CD8-positive, alpha-beta memory T cell (primary cell): ENCODE data around the gene AKAP13. TPM values are rescaled to one million over a fixed set of nuclear protein-coding genes. Genes with fewer than 3 reads are reported as not detected.

ENCODE experiments used
- CTCF ChIA-PET: fragments of 350-600 bp; sonication (Branson Sonifier 250); formaldehyde crosslinking; loops from one replicate; lab custom pipeline; 2021; ENCODE audit warnings: antibody characterized with exemption; lab: Charles Lee
- POLR2A ChIA-PET: fragments of 350-600 bp; sonication (Branson Sonifier 250); formaldehyde crosslinking; loops from one replicate; lab custom pipeline; 2021; ENCODE audit warnings: antibody characterized with exemption; lab: Charles Lee
- DNase-seq, 5 donors: peaks; one replicate each; pipeline versions ENCODE4 v3.0.0 to v3.0.0-alpha.2; 2020 to 2022; ENCODE audit warnings: mixed read lengths in 1 of 5
- H3K27ac ChIP-seq: one replicate; pipeline ENCODE4 v1.7.0; 2013; ENCODE audit warnings: low read depth, mild to moderate bottlenecking, low read length, moderate library complexity
- H3K27me3 ChIP-seq: 2 replicates; pipeline ENCODE4 v1.7.0; 2013; ENCODE audit warnings: low read length, mild to moderate bottlenecking; ENCODE audit not compliant: insufficient read depth, poor library complexity, severe bottlenecking
- H3K36me3 ChIP-seq: 2 replicates; pipeline ENCODE4 v1.7.0; 2013; ENCODE audit warnings: mild to moderate bottlenecking, low read length, moderate library complexity; ENCODE audit not compliant: insufficient read depth
- H3K4me1 ChIP-seq: 2 replicates; pipeline ENCODE4 v1.7.0; 2013; ENCODE audit warnings: mild to moderate bottlenecking, low read length, moderate library complexity; ENCODE audit not compliant: insufficient read depth
- H3K4me3 ChIP-seq: 2 replicates; pipeline ENCODE4 v1.7.0; 2013; ENCODE audit warnings: mild to moderate bottlenecking, low read length
- H3K9me3 ChIP-seq: 2 replicates; pipeline ENCODE4 v1.7.0; 2013; ENCODE audit warnings: mild to moderate bottlenecking, low read length
- H3K27ac Mint-ChIP-seq, 8 donors: one replicate each; pipeline ENCODE4 v1.8.0; 2020 to 2021; ENCODE audit warnings: mixed read lengths in 8 of 8, mild to moderate bottlenecking in 6 of 8, inconsistent platforms in 3 of 8, moderate library complexity in 3 of 8
- H3K27me3 Mint-ChIP-seq, 2 donors: one replicate each; pipeline ENCODE4 v1.8.0; 2020 to 2021; ENCODE audit warnings: mixed read lengths in 2 of 2, mild to moderate bottlenecking in 1 of 2, moderate library complexity in 1 of 2
- H3K36me3 Mint-ChIP-seq, 3 donors: one replicate each; pipeline ENCODE4 v1.8.0; 2020 to 2021; ENCODE audit warnings: mixed read lengths in 3 of 3, inconsistent platforms in 1 of 3, mild to moderate bottlenecking in 1 of 3
- H3K4me1 Mint-ChIP-seq, 3 donors: one replicate each; pipeline ENCODE4 v1.8.0; 2020 to 2021; ENCODE audit warnings: mixed read lengths in 3 of 3, inconsistent platforms in 1 of 3, mild to moderate bottlenecking in 1 of 3
- H3K4me3 Mint-ChIP-seq, 7 donors: one replicate each; pipeline ENCODE4 v1.8.0; 2020 to 2021; ENCODE audit warnings: mixed read lengths in 7 of 7, mild to moderate bottlenecking in 6 of 7, moderate library complexity in 4 of 7, inconsistent platforms in 2 of 7
- H3K9me3 Mint-ChIP-seq, 5 donors: one replicate each; pipeline ENCODE4 v1.8.0; 2020 to 2022; ENCODE audit warnings: mixed read lengths in 5 of 5, mild to moderate bottlenecking in 3 of 5, moderate library complexity in 2 of 5, inconsistent platforms in 1 of 5
- polyA plus RNA-seq: library from polyadenylated mRNA; unstranded; fragments of 300-500 nt; fragmentation: Illumina TruSeq; gene quantifications from one replicate; pipeline ENCODE4 v1.2.3, GENCODE V29; 2021
- total RNA-seq, 2 experiments: library from RNA; stranded (reverse); gene quantifications; one replicate each; pipeline ENCODE4 v1.2.3, GENCODE V29; 2021

Gene AKAP13
- total and polyA plus RNA-seq, 3 experiments from 2014 or later = 109 to 234 (median 113) TPM

DNA sequence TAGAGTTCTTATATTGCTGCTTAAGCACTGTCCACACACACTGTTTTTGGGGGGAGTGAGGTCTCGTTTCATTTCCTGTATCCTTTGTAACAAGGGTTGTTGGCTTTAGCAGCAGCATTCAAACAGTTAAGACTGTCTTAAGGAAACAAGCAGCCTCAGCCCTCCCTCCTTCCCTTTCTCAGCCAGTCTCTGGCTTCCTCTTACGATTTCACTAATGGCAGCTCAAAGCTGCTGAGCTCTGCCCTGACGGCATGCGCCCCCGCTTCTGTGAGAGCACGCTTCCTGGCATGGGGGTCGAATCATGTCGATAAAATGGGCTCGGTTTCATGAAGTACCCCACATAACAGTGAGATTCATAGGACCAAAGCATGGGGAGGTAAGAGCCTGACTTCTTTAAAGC is 309.3 kb downstream of the AKAP13 start:
- CTCF ChIA-PET = interaction anchor here (0.7 to 1.7 kb wide), 10 partner anchors 10 to 393 kb away, joined by 3 to 6 read pairs (median 4); no protein-coding TSS in a partner anchor
- H3K27ac Mint-ChIP-seq = peak overlapping the region; percentile 90 to 100 (median 99)
- H3K4me3 Mint-ChIP-seq = peak overlapping the region; percentile 94 to 99 (median 96)

DNA sequence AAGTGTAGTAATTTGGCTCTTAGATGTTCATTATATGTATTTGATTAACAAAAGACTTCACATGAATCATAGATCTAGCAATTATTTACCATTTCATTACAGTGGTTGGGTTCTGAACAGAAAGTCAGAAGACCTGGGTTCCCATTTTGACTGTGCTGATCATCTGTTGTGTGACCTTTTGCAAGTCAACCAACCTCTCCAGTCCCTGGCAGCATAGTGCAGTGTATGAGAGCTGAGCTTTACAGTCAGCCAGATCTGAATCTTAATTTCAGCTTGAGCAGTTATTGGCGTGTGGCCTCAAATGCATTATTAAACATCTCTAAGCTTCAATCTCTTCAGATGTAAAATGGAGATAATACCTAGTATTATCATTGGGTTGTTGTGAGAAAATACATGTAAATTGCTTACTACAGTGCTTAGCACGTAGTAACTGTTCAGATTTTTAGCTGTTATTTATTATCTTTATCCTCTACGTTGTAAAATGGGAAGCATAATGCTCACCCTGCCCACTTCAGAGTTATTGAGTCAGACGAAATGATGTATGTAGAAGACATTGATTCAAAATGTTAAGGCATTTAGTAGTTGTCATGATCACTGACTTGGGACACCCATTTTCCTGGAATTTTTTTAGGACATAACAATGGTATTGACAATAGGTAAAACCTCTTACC is 310.3 kb downstream of the AKAP13 start:
- peaks cover 10 to 70% (median 12%) of the 10 kb centered on the region in 3 donors for H3K36me3 Mint-ChIP-seq
- peaks cover 72 to 83% (median 82%) of the 10 kb centered on the region in 3 donors for H3K4me1 Mint-ChIP-seq
- H3K9me3 Mint-ChIP-seq = no peaks in the 10 kb centered on the region

More for the DNA sequence above, 309.3 kb downstream of the AKAP13 start:
- no peaks in the 10 kb centered on the region for H3K27me3 ChIP-seq
- H3K36me3 ChIP-seq = peaks cover 9% of the 10 kb centered on the region
- DNase-seq = peak; percentile 47 to 85 (median 77)
- H3K4me3 ChIP-seq = peak overlapping the region; percentile 81
- H3K27me3 Mint-ChIP-seq = no peaks in the 10 kb centered on the region
- peaks cover 5 to 69% (median 7%) of the 10 kb centered on the region in 3 donors for H3K36me3 Mint-ChIP-seq
- H3K9me3 Mint-ChIP-seq = no peaks in the 10 kb centered on the region
- H3K9me3 ChIP-seq = no peaks in the 10 kb centered on the region
- POLR2A ChIA-PET = interaction anchor here (0.6 to 5.6 kb wide), 8 partner anchors 9 to 71 kb away, joined by 3 to 62 read pairs (median 7); no protein-coding TSS in a partner anchor
- H3K27ac ChIP-seq = peak overlapping the region; percentile 88
- peaks cover 63 to 75% (median 73%) of the 10 kb centered on the region in 3 donors for H3K4me1 Mint-ChIP-seq
- peaks cover 57% of the 10 kb centered on the region for H3K4me1 ChIP-seq

DNA sequence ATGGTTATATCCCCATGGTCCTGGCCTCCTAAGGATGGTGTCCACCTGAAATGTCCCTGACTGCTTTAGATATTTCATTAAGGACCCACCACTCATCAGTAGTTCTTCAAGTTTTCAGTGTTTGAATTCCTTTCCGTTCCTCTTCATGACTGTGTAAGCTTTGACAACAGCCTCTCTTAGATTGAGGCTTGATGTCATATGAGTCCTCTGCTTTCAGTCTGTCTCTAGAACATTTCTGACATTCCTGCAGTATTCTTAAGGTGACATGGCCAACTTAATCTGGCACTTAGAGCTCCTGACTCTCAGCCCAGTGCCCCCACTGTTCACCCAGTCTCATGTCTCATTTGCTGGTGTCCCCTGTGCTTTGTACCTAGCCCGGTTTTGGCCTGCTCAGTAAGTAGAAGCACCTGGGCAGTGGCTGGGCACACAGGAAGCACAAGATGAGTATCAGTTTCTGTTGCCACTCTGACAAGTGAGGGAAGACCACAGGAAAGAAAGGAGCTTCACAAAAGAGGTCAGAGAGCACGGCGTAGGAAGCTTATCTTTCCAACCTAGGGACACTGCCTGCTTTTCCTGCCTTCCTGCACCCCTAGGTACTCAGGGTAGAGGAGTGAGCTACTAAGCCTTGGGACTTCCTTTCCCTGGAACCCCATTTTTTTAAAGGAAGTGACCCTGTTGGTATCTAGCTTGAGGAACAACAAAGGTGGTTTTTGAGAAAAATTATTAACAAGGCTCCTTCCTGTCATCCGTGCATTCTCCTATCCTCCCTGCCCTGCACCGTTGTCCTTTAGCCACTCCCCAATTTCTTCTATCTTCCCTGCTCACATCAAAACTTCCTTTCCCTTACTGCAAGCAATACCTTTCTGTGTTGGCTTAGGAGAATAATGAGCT is 311.2 kb downstream of the AKAP13 start:
- Mint-ChIP-seq H3K9me3 (no peaks in the 10 kb centered on the region), H3K36me3 (peaks cover 13 to 69% (median 18%) of the 10 kb centered on the region in 3 donors), H3K27me3 (no peaks in the 10 kb centered on the region), H3K4me1 (peaks cover 70 to 87% (median 84%) of the 10 kb centered on the region in 3 donors), H3K4me3 (peak overlapping the region; percentile 94 to 99 (median 96)), H3K27ac (peak overlapping the region; percentile 90 to 100 (median 98))
- no peaks in the 10 kb centered on the region for H3K9me3 ChIP-seq
- H3K27ac ChIP-seq = peak overlapping the region; percentile 88
- peak in 1 of 5 donors; percentile 53 for DNase-seq
- H3K36me3 ChIP-seq = peaks cover 20% of the 10 kb centered on the region
- peak overlapping the region; percentile 81 for H3K4me3 ChIP-seq
- CTCF ChIA-PET = interaction anchor here (0.8 to 1.4 kb wide), 7 partner anchors 11 to 64 kb away, joined by 3 to 6 read pairs (median 3); no protein-coding TSS in a partner anchor
- H3K27me3 ChIP-seq = no peaks in the 10 kb centered on the region
- POLR2A ChIA-PET = interaction anchor here (0.6 to 5.6 kb wide), 5 partner anchors 12 to 109 kb away, joined by 3 to 62 read pairs (median 4); no protein-coding TSS in a partner anchor
- H3K4me1 ChIP-seq = peaks cover 66% of the 10 kb centered on the region

More for the DNA sequence above, 310.3 kb downstream of the AKAP13 start:
- no peaks in the 10 kb centered on the region for H3K9me3 ChIP-seq
- peak in 2 of 5 donors; percentile 28 to 62 for DNase-seq
- H3K4me3 ChIP-seq = peak overlapping the region; percentile 81
- no peaks in the 10 kb centered on the region for H3K27me3 Mint-ChIP-seq
- ChIA-PET POLR2A (interaction anchor here (0.8 to 5.6 kb wide), 6 partner anchors 8 to 109 kb away, joined by 3 to 62 read pairs (median 4); no protein-coding TSS in a partner anchor), CTCF (interaction anchor here (0.6 to 1.7 kb wide), 12 partner anchors 12 to 394 kb away, joined by 3 to 6 read pairs (median 3); no protein-coding TSS in a partner anchor)
- no peaks in the 10 kb centered on the region for H3K27me3 ChIP-seq
- H3K4me3 Mint-ChIP-seq = peak overlapping the region; percentile 94 to 99 (median 96)
- H3K4me1 ChIP-seq = peaks cover 59% of the 10 kb centered on the region
- H3K27ac Mint-ChIP-seq = peak overlapping the region; percentile 90 to 100 (median 98)
- peak overlapping the region; percentile 88 for H3K27ac ChIP-seq
- peaks cover 13% of the 10 kb centered on the region for H3K36me3 ChIP-seq

DNA sequence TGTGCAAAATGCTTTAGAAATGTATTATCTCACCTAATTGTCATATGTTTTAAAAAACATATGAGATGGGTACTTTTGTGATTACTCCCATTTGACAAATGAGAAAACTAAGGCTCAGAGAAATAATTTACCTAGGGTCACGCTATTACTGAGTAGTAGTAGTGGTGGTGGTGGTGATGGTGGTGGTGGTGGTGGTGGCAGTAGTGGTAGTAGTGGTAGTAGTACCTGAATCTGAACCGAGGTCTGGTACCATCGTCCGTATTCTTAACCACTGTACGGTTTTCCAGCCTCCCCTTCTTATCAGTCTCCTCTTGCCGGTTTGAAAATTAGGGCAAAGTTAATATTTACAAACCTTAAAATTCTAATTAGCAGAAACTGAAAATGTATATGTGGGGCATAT is 311.9 kb downstream of the AKAP13 start:
- peak overlapping the region; percentile 81 for H3K4me3 ChIP-seq
- peak overlapping the region; percentile 88 for H3K27ac ChIP-seq
- Mint-ChIP-seq H3K27me3 (no peaks in the 10 kb centered on the region), H3K4me1 (peaks cover 66 to 85% (median 83%) of the 10 kb centered on the region in 3 donors), H3K36me3 (peaks cover 16 to 70% (median 18%) of the 10 kb centered on the region in 3 donors), H3K9me3 (no peaks in the 10 kb centered on the region), H3K4me3 (peak overlapping the region; percentile 94 to 99 (median 96)), H3K27ac (peak overlapping the region; percentile 90 to 100 (median 98))
- POLR2A ChIA-PET = interaction anchor here (0.6 to 5.6 kb wide), 5 partner anchors 11 to 76 kb away, joined by 3 to 62 read pairs (median 8); no protein-coding TSS in a partner anchor
- H3K4me1 ChIP-seq = peaks cover 71% of the 10 kb centered on the region
- no peaks in the 10 kb centered on the region for H3K27me3 ChIP-seq
- CTCF ChIA-PET = interaction anchor here (1.0 to 1.4 kb wide), 8 partner anchors 10 to 48 kb away, joined by 3 to 6 read pairs (median 3); no protein-coding TSS in a partner anchor
- H3K9me3 ChIP-seq = no peaks in the 10 kb centered on the region
- no peak for DNase-seq
- peaks cover 24% of the 10 kb centered on the region for H3K36me3 ChIP-seq

DNA sequence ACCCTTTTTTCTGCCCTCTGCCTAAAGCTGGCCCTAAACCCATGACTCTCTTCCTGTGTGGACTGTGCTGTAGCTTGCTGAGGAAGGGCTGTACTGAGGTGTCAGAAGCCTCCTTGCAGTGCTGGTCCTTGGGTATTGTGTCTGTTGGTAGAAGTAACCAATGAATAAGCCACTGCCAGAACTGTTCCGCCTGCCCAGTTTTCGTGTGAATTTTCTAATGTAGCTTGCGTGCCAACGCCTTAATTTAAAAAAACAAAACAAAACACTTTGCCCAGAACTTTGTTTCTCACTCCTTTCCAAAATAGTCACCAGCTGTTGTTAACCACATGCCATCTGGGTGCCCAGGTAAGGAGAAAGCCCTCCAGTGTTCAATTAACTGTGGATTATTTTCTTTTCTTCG is 312.5 kb downstream of the AKAP13 start:
- H3K27me3 ChIP-seq = no peaks in the 10 kb centered on the region
- Mint-ChIP-seq H3K4me3 (peak overlapping the region; percentile 94 to 99 (median 96)), H3K36me3 (peaks cover 16 to 74% (median 18%) of the 10 kb centered on the region in 3 donors), H3K27me3 (no peaks in the 10 kb centered on the region), H3K27ac (peak overlapping the region; percentile 90 to 100 (median 98)), H3K4me1 (peaks cover 64 to 85% (median 83%) of the 10 kb centered on the region in 3 donors), H3K9me3 (no peaks in the 10 kb centered on the region)
- H3K27ac ChIP-seq = peak overlapping the region; percentile 88
- ChIA-PET CTCF (interaction anchor here (1.0 to 1.4 kb wide), 6 partner anchors 9 to 48 kb away, joined by 3 to 5 read pairs (median 3); no protein-coding TSS in a partner anchor), POLR2A (interaction anchor here (1.4 to 5.6 kb wide), 3 partner anchors 11 to 67 kb away, joined by 8 to 62 read pairs (median 25); no protein-coding TSS in a partner anchor)
- peaks cover 24% of the 10 kb centered on the region for H3K36me3 ChIP-seq
- DNase-seq = peak in 4 of 5 donors; percentile 33 to 75 (median 47)
- peak overlapping the region; percentile 81 for H3K4me3 ChIP-seq
- H3K4me1 ChIP-seq = peaks cover 65% of the 10 kb centered on the region
- no peaks in the 10 kb centered on the region for H3K9me3 ChIP-seq

DNA sequence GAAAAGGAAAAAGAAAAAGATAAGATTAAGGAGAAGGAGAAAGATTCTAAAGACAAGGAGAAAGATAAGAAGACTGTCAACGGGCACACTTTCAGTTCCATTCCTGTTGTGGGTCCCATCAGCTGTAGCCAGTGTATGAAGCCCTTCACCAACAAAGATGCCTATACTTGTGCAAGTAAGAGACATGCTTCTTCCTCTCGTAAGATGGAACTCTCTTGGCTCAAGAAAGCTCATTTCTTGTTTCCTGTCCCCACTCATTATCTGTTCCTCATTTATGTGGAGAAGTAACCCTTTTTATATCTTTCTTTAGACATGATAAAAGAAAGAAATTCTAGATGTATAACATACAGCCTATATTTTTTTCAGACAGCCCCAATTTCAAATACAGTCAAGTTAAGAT is 312.9 kb downstream of the AKAP13 start:
- H3K36me3 Mint-ChIP-seq = peaks cover 16 to 78% (median 18%) of the 10 kb centered on the region in 3 donors
- H3K27me3 Mint-ChIP-seq = no peaks in the 10 kb centered on the region
- H3K4me3 Mint-ChIP-seq = peak overlapping the region; percentile 94 to 99 (median 96)
- Histone ChIP-seq H3K27me3 (no peaks in the 10 kb centered on the region), H3K4me3 (peak overlapping the region; percentile 81), H3K4me1 (peaks cover 61% of the 10 kb centered on the region), H3K27ac (peak overlapping the region; percentile 88), H3K9me3 (no peaks in the 10 kb centered on the region), H3K36me3 (peaks cover 24% of the 10 kb centered on the region)
- CTCF ChIA-PET = interaction anchor here (1.0 to 1.4 kb wide), 5 partner anchors 9 to 37 kb away, joined by 3 to 5 read pairs (median 3); no protein-coding TSS in a partner anchor
- H3K9me3 Mint-ChIP-seq = no peaks in the 10 kb centered on the region
- POLR2A ChIA-PET = interaction anchor here (1.4 to 5.6 kb wide), 2 partner anchors 10 to 14 kb away, joined by 8 to 62 read pairs; no protein-coding TSS in a partner anchor
- DNase-seq = no peak
- H3K27ac Mint-ChIP-seq = peak overlapping the region; percentile 90 to 100 (median 98)
- H3K4me1 Mint-ChIP-seq = peaks cover 62 to 87% (median 80%) of the 10 kb centered on the region in 3 donors

DNA sequence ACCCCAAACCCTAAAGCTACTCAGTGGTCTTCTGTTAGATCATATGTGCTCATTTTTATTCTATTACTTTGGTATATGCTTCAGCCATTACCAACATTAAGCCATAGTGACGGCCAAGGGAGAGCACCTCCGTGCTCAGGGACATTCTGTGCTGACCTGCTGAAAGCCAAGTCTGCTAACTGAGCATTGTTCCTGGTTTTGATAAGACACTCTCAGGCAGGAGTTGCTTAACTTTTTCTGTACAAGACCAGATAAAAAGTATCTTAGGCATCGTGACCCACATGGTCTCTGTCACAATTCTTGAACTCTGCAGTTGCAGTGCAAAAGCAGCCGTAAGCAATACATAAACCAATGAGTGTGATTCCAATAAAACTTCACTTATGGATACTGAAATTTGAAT is 313.7 kb downstream of the AKAP13 start:
- H3K27ac Mint-ChIP-seq = peak overlapping the region; percentile 89 to 100 (median 97)
- Histone ChIP-seq H3K36me3 (peaks cover 24% of the 10 kb centered on the region), H3K27me3 (no peaks in the 10 kb centered on the region), H3K9me3 (no peaks in the 10 kb centered on the region), H3K4me1 (peaks cover 53% of the 10 kb centered on the region), H3K4me3 (peak overlapping the region; percentile 81), H3K27ac (no peak overlapping the region)
- ChIA-PET CTCF (no interaction called here), POLR2A (interaction anchor here (1.0 to 5.6 kb wide), 2 partner anchors 9 to 13 kb away, joined by 3 to 62 read pairs; no protein-coding TSS in a partner anchor)
- peaks cover 55 to 80% (median 72%) of the 10 kb centered on the region in 3 donors for H3K4me1 Mint-ChIP-seq
- DNase-seq = no peak
- no peaks in the 10 kb centered on the region for H3K27me3 Mint-ChIP-seq
- H3K4me3 Mint-ChIP-seq = peak overlapping the region; percentile 94 to 99 (median 96)
- peaks cover 16 to 78% (median 18%) of the 10 kb centered on the region in 3 donors for H3K36me3 Mint-ChIP-seq
- no peaks in the 10 kb centered on the region for H3K9me3 Mint-ChIP-seq
